GM12873 (cell line): ENCODE data around the gene PTRH1.

Experiments used
- CTCF ChIP-seq: IDR thresholded peaks from 2 replicates; pipeline ENCODE4 v1.5.1; 2012; ENCODE audit warnings: low read depth, mild to moderate bottlenecking, moderate library complexity, low read length, control low read depth; ENCODE audit not compliant: insufficient read depth; ENCODE audit errors: missing control alignments

The PTRH1 gene

GRCh38 chr9:127730262-127730661 is 14.8 kb upstream of the PTRH1 start:
- no peak for TF ChIP-seq CTCF

GRCh38 chr9:127729522-127730256 is 14.2 kb upstream of the PTRH1 start:
- no peak for TF ChIP-seq CTCF

GRCh38 chr9:127728808-127729207 is 13.3 kb upstream of the PTRH1 start:
- TF ChIP-seq CTCF: no peak

- TF ChIP-seq CTCF: no peak
These were observed 11.4 kb upstream of the PTRH1 start for GRCh38 chr9:127726871-127727270.

DNA sequence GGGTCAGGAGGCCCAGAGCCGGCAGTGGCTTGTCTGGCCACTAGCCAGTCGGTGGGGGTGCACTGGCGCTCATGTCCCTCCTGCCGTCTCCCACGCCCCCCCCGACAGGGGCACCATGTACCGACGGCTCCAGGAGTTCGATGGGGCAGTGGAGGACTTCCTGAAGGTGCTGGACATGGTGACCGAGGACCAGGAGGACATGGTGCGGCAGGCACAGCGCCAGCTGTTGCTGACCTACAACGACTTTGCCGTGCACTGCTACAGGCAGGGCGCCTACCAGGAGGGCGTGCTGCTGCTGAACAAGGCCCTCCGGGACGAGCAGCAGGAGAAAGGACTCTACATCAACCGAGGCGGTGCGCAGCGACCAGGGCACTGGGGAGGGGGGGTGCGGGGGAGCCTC is 8.5 kb upstream of the PTRH1 start:
- TF ChIP-seq CTCF: no peak

DNA sequence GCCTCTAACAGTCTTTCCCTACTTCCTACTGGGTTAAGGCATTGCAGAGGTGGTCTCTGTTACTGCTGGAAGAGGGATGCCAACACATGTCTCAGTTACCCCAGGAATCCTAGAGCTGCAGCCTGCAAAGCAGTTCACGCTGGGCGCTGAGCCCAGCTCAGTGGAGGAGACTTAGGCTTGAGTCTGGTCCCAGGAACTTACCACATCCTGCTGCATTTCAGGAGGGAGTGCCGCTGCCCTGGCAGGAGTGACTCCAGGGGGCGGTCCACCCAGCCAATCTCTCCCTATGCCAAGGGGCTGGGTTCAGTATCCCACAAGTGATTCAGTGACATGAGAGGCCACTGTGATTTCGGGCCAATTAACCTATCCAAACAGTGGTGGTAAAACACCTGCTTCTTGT is 8.0 kb upstream of the PTRH1 start:
- TF ChIP-seq CTCF: no peak

- TF ChIP-seq CTCF: no peak
These were observed 7.5 kb upstream of the PTRH1 start for GRCh38 chr9:127723013-127723412.
